Measurements from ENCODE around the gene POLR1G.

The POLR1G gene, protein sequence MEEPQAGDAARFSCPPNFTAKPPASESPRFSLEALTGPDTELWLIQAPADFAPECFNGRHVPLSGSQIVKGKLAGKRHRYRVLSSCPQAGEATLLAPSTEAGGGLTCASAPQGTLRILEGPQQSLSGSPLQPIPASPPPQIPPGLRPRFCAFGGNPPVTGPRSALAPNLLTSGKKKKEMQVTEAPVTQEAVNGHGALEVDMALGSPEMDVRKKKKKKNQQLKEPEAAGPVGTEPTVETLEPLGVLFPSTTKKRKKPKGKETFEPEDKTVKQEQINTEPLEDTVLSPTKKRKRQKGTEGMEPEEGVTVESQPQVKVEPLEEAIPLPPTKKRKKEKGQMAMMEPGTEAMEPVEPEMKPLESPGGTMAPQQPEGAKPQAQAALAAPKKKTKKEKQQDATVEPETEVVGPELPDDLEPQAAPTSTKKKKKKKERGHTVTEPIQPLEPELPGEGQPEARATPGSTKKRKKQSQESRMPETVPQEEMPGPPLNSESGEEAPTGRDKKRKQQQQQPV

DNA sequence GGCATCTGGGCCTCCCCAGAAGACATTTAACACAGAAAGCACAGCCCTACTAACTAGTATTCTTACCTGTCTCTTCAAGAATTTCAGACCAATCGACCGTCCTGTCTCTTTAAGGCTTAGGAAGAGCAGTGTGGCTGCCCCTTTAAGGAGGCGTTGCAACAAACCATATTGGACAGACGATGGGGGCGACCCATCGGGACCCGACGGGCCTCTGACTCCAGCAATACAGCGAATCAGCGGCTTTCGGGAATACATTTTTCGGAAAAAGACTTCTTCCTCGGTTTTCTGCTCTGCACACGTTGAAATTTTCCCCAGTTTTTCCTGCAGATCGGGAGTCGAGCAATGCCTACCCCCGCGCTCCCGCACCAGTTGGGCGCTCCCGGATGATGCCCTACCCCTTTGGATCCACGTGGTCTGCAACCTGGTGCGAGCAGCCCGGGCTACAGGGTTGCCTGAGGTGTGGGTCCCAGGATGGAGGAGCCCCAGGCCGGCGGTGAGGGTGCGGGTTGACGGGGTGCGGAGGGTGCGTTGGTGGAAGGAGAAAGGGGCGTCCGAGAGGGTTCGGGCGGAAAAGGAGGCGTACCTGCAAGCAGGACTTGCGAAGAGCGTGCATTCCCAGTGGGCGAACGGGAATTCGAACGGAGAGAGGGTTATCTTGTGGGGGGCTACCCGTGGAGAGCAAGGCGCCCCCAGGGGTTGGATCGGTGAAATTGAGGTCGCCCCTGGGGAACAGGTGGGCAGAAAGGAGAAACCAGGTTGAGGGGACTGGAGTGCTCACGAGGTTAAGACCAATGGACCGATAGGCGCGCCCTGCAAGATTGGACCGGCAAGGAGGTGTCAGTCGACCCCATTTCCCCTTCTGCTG is at the start of gene POLR1G:
POLR1G (plus strand) TSS at position 419 of the 865 bp plus-strand sequence; CDS start at position 472, 53 bp downstream.
- peak; percentile 73 for DNase-seq

DNA sequence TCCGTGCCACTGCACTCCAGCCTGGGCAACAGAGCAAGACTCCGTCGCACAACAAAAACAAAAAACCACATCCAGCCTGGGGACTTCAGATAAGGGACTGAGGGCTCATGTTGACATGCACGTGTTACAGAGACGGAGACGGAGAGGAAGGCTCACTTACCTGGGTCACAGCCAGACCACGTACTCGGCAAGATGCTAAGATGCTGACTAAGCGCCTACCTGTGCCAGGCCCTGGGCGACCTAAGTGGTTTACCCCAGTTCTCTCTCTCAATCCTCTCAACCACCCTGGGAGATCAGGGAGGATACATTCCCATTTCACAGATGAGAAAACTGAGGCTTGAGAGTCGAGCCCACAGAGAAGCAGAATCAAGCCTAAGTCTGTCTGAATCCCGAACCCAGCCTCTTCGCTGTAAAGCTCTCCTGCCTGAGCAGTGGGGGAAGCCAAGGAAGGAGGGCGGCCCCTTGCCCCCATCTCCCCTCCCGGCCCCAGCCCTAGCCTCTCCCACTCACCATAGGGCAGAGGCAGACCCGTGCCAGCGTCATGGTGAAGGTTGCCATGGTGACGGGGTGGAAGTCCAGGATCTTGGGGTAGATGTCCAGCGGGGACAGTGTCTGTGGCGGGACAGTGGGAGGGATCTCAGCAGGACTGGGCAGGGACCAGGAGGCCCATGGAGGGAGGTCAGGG is 49.5 kb upstream of the POLR1G start:
- no peak for DNase-seq

DNA sequence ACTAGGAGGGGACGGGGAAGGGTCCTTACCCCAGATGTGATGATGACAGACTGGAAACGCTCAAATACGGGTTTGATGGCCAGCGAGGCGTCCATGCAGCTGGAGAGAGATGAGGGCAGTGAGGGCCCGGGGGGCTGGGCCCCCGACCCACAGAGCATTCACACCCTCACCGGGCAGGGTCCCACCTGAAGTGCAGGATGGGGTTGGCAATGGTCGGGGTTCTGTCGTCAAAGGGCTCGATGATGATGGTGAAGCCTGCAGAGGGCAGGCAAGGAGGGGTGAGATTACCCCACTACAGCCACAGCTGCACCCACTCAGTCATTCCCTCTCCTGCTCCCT is 49.0 kb upstream of the POLR1G start:
- no peak for DNase-seq

DNA sequence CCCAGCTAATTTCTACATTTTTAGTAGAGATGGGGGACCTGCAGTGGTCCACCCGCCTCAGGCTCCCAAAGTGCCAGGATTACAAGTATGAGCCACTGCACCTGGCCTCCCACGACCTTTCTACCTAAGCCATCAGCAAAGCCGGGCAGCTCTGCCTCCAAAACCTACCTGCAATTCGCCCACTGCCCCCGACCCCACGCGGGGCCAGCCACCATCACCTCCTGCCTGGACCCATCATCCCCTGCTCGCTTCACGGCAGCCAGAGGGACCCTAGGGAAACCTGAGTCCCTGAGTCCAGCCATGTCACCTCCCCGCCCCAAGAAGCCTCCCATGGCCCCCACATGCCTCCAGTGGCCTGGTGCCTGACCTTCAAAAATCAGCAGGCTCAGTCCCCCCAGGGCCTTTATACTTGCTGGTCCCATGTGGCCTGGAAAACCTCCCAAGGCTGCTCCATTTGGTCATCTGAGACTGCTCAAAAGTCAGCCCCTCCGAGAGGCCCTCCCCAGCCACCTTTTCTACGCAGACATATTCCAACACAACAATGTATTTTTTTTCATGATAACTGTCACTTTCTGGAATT is 48.1 kb upstream of the POLR1G start:
- DNase-seq = no peak

DNA sequence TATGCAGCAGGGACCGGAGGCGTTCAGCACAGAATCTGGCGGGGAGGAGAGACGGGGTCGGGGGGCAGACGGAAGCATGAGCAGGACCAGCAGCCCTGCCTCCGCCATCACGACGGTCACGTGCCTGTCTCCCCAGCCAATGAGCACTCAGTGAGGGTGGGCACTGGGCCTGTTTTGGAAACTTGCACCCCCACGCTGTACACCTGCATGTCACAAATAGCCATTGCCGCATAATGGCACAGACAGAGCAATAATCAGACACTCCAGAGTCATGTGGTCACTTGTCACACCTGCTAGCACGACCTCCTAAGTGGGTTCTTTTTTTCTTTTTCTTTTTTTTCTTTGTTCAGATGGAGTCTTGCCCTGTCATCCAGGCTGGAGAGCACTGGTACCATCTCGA is 44.8 kb upstream of the POLR1G start:
- DNase-seq = no peak

DNA sequence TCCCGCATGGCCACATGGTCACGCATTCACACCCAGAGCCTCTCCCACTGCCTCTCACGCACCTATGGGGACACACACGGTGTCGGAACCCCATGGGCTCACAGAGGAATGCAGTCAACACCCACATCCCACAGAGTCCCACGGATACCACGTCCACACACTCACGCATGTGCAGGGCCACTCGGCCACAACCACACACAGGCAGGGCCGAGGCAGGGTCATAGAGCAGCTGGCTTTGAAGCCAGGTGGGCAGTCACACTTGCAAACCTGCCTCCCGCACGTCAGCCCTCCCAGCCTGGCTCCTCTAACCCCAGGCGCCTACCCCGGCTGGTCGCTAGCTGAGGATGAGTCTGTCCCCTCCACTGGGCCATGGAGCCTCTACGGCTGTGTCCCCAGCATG is 44.2 kb upstream of the POLR1G start:
- DNase-seq = no peak

DNA sequence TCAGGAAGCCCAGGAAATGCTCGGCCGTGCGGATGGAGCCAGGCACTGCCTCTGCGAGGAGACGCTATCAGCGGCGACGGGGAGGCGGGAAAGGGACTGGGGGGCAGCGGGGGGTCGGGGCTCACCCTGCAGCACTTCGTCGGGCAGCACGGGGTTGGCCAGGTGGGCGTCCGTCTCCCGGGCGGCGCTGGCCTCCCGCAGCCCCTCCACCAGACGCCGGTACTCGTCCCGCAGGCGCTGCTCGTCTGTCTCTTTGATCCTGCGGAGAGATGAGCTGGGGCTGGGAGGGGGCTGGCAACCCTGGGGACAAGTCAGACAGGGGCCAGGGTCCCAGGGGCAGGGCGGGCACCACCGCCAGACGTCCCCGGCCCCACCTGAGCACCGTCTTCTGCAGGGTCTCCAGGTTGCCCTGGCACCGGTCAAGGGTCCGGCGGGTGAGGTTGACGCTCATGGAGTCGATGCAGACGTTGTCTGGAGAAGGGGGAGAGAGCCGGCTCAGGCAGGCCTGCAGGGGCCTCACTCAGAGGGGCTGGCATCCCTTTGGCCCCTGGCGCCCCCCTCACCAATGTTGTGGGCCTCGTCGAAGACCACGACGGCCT is 42.5 kb upstream of the POLR1G start:
- DNase-seq = no peak

DNA sequence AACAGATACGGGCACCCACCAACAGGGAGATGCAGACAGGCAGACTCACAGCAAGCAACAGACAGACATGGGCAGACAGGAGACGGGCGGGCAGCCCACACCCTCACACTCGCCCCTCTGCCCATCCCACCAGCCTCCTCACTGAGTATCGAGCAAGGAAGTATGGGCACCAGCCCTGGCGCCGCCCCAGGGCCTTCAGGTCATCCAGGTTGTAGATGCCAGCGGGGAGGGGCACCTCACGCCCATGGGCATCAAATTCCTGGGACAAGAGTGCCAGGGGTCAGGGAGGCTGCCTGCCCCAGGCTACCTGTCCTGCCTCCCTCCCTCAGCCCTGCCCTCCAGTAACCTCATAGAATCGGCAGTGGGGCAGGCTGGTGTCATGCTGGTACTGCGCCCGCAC is 41.7 kb upstream of the POLR1G start:
- no peak for DNase-seq

DNA sequence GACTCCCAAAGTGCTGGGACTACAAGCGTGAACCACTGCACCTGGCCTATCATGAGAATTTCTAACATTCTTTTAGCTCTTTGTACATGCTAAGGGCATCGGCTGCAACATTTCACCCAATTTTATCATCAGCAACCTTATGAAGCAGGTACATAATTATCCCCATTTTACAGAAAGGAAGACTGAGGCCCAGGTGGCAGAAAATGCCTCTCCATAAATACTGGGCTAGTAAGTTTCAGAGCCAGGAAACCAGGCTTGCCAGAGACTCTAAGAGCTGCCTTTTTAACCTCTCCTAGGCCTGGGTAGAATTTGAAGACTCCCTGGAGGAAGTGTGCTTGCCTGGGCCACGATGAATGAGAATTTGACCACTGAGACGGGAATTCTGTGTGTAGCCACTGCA is 38.3 kb upstream of the POLR1G start:
- no peak for DNase-seq

DNA sequence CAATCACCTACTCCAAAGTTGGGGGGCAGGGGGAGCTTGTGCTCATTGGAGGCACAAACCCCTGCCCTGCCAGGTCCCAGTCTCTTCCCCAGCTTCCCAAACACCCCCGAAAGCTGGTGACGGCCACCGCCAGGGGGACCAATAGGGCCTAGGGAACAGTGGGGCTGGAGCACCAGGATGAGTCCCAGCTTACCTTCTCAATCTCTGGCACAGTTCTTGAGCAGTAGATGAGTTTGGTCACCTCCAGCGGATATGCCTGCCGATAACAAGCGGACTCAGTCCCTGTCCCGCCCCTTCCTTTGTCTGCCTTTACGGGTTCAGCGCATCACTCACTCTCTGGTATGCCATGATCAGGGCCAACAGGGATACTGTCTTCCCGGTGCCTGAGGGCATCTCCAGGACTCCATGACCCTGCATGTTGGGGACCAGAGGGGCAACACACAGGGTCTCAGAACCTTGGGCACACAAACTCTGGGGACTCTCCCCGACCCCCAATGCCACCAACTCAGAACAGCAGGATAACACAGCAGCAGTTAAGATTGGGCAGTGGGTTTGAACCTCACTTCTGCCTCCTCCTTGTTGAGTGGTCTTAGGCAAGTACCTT is 37.6 kb upstream of the POLR1G start:
- no peak for DNase-seq

DNA sequence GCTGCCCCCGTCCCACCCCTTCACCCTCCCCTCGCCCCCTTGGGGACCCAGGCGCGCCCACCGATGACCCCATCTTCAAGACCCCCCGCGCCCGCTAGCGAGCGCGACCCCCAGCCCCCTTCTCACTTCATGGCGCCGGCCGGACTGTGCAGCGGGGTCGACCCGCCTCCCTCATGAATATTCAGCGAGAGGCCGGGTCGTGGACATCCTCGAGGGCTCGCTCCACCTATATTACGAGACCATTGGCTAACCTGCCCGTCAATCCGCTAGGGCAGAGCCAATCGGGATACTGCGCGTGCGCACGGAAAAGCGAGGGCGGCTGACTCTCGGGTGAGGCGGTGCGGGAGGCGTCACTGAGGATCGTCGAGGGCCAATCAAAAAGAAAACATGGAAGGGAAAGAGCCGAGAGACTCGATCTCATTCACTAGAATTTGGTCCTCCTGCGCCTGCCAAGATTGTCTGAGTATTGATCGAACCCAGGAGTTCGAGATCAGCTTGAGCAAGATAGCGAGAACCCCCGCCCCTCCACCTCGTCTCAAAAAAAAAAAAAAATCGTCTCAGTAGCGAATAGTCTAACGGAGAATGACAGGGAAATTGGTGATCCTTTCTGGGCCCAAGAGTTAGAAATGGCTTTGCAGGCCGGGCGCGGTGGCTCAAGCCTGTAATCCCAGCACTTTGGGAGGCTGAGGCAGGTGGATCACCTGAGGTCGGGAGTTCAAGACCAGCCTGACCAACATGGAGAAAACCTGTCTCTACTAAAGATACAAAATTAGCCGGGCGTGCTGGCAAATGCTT is 35.8 kb upstream of the POLR1G start, which contains the start of gene ERCC2:
ERCC2 (minus strand) TSS at position 164 of the 795 bp plus-strand sequence; CDS start at position 131, 33 bp downstream.
- DNase-seq = peak; percentile 95

DNA sequence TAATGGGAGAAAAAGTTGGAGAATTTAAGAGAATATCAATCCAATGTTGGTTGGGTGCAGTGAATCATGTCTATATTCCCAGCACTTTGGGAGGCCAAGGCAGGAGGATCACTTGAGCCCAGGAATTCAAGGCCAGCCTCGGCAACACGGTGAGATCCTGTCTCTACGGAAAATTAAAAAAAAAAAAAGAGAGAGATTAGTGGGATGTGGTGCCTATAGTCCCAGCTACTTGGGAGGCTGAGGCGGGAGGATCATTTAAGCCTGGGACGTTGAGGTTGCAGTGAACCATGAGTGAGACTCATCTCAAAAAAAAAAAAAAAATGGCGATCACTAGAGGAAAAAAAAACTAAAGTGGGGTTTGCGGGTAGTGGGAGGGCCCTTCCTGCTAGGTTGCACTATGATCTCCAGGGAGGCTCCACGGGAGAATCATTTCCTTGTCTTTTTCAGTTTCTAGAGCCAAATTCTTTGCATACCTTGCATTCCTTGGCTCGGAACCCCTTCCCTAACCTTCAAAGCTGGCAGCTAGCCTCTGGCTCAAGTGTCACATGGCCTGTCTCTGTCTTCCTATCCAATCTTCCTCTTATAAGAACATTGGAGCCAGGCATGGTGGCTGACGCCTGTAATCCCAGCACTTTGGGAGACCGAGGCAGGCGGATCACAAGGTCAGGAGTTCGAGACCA is 30.3 kb upstream of the POLR1G start:
- DNase-seq = no peak

DNA sequence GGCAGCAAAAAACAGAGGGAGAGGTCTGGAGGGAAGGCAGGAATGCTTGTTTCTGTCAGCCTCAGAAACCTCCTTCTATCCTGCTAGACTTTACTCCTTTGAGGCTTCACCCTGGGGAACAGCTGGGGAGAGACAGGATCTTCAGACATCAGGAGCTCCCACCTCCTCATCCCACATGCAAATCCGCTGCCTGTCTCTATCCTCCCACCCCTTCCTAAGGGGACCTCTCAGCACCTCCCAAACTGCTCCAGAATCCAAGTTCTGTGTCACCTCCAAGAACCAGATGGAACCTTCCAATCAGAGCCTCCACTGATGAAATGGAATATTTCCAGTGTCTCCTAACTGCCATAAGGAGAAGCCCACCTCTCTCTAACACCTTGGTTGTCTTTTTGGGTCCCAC is 26.3 kb upstream of the POLR1G start:
- DNase-seq = no peak

DNA sequence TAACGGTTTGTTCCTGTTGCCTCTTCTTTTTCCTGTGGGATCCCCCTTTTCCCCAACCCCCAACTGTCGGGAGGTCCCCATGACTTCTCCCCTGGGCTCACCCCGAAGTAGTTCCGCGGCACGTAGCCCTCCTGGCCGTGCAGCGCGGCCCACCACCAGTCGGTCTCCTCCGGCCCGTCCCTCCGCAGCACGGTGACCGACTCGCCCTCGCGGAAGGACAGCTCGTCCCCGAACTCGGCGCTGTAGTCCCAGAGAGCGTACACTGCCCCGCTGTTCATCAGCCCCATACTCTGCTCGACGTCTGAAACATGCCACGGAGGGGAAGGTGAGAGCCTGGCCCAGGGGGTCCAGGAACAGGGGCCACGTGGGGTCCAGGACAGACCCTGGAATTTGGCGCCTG is 24.0 kb upstream of the POLR1G start:
- DNase-seq = no peak

DNA sequence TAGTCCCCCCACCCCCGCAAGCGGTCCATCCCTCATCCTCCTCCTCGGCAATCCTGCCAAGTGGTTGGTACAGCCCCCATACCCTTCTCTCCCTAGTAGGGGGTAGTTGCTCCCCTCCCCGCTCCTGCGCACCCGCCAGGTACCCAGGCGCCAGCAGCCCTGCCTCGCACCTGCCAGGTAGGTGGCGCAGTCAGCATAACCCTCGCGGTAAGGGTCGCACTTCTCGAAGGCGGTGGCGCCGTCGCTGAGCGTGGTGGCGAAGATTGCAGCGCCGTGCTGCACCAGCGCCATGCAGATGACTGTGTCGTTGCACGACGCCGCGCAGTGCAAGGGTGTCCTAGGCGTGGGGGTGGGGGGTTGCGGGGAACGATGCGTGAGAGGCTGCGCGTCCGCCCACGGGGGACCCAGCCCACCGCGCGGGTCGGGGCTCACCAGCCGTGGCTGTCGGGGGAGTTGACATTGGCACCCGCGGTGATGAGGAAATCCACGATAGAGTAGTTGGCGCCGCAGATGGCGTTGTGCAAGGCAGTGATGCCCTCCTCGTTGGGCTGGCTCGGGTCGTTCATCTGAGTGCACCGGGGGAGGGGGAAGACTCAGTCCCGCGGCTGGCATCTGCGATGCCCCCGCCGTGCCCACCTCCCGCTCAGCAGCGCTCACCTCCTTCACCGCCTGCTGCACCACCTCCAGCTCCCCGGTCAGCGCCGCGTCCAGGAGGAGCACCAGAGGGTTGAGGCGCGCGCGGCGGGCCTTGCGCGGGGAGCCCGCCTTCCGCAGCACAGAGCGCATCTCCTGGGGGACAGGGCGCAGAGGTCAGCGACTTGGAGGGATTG is 20.8 kb upstream of the POLR1G start:
- no peak for DNase-seq

DNA sequence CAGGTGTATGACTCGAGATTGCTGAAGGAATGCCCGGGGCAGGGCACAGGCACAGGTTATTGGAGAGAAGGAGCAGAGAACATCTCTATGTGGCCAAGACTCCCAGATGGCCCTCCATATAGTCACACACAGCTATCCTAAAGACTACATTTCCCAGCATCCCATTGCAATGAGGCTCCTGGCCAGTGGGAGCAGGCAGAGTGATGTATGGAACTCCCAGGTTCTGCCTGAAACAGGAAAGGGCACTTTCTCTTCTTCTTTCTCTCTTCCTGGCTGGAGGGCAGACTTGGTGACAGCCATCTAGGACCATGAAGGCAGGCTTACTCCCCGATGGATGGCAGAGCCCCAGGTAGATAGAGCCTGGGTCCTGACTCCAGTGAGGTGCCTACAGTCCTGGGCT is 15.1 kb upstream of the POLR1G start:
- DNase-seq = no peak

DNA sequence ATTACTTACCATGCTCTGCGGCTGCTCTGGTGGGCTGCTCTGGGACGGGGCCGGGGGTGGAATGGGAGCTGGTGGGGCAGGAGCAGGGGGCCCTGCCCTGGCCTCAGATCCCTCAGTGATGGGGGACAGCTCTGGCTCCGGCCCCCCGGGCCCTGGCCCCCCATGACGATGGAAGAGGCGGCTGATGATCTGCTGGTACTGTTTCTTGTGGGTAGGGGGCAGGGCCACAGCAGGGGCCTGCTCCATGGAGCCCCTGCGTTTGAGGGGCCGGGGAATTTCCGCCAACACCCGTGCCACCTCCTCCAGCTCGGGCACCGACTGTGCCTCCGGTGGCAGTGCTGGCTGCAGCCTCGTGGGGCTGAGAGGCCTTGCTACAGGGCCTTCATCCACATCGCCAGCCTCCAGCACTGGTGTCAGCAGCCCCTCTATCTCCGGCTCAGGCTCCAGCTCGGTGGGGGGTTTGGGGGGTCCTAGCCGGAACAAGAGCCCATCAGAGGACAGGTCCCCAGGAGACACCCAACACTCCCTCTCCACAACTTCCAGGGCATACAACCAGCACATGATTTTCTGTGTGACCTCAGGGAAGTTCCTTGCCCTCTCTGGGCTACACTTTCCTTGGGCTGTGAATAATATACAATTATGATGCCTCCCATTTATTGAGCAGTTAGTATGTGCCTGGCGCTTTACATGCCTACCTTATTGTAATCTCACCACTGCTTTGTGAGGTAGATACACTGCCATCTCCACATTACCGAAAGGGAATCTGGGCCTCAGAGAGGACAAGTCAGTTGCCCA is 14.4 kb upstream of the POLR1G start:
- no peak for DNase-seq

DNA sequence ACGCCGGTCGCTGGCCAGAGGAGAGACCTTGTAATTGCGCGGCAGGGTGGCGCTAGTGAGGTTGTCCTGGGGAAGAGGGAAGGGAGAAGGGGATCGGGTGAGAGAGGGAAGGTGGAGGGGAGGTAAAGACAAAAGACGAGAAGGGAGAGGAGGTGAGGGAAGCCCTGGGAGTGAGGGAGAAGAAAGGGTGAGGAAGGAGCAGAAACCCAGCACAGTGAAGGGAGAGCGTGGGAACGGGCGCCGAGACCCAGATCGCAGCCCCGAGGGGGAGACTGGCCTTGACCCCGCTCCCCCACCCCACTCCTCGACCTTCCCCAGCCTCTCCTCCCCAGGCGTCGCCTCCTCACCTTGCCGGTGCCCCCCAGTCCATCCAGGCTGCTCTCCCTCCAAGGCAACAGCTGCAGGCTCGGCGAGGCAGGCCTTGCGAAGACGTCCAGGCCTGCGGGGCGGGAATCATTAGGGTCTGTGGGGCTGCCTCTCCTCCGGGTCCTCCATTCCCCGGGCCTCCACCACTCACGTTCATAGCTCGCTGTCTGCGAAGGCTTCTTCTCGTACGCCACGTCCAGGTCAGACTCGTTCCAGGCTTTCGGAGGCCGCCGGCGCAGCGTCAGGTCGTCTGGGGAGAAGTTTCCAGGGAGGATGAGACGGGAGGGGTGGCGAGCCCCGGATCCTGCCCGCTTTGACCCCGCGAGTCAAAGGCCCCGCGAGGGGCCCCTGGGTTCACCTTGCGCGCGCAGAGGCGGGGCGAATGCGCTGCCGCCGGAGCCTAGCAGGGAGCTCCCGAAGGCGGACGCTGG is 10.4 kb upstream of the POLR1G start:
- no peak for DNase-seq

Measured in NCI-H1092 (cell line).